HCT116 (cell line): ENCODE data around the gene EIF4EBP3.

Experiments used
- POLR2A ChIP-seq: IDR thresholded peaks from 2 replicates; pipeline ENCODE4 v1.7.0; 2011; ENCODE audit warnings: borderline replicate concordance; ENCODE audit not compliant: insufficient read depth, insufficient read length; ENCODE audit errors: extremely low read depth
- POLR2AphosphoS5 ChIP-seq: IDR thresholded peaks from 2 replicates; pipeline ENCODE4 v1.6.1; 2011; ENCODE audit warnings: mild to moderate bottlenecking, low read depth, low read length, moderate library complexity
- ZBTB33 ChIP-seq: IDR thresholded peaks from 2 replicates; pipeline ENCODE4 v1.6.1; 2011; ENCODE audit warnings: mild to moderate bottlenecking, low read length, moderate library complexity; ENCODE audit not compliant: insufficient replicate concordance; ENCODE audit errors: extremely low read depth
- TF ChIP-seq, protein P1 (sequence below), 3 experiments: fragments of 200-600 bp in 1 of 3; sonication (generic) in 1 of 3; IDR thresholded peaks in 2 of 3; conservative IDR thresholded peaks in 1 of 3; 2 replicates each; pipeline ENCODE4 v1.5.1; 2012 to 2017; ENCODE audit warnings: low read depth in 2 of 3, low read length in 2 of 3, antibody characterized with exemption in 1 of 3, borderline replicate concordance in 1 of 3, control low read depth in 1 of 3, mild to moderate bottlenecking in 1 of 3, mixed read lengths in 1 of 3, mixed run types in 1 of 3, moderate library complexity in 1 of 3; ENCODE audit not compliant: insufficient read depth in 1 of 3

GRCh38 chr5:140502834-140503233 is 44.6 kb upstream of the EIF4EBP3 start:
- TF ChIP-seq, protein P1, sequence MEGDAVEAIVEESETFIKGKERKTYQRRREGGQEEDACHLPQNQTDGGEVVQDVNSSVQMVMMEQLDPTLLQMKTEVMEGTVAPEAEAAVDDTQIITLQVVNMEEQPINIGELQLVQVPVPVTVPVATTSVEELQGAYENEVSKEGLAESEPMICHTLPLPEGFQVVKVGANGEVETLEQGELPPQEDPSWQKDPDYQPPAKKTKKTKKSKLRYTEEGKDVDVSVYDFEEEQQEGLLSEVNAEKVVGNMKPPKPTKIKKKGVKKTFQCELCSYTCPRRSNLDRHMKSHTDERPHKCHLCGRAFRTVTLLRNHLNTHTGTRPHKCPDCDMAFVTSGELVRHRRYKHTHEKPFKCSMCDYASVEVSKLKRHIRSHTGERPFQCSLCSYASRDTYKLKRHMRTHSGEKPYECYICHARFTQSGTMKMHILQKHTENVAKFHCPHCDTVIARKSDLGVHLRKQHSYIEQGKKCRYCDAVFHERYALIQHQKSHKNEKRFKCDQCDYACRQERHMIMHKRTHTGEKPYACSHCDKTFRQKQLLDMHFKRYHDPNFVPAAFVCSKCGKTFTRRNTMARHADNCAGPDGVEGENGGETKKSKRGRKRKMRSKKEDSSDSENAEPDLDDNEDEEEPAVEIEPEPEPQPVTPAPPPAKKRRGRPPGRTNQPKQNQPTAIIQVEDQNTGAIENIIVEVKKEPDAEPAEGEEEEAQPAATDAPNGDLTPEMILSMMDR (IDR thresholded peaks at IDR 0.05 in 2 of 3, conservative IDR thresholded peaks at IDR 0.05 in 1 of 3; ENCODE audit: borderline replicate concordance in 1 of 3, insufficient read depth in 1 of 3, low read depth in 2 of 3, low read length in 2 of 3) = no peak
- no peak for TF ChIP-seq POLR2AphosphoS5
- TF ChIP-seq POLR2A = no peak
- no peak for TF ChIP-seq ZBTB33
